ENCODE data around the gene PSMD5. TPM values are rescaled to one million over a fixed set of nuclear protein-coding genes. Genes with fewer than 3 reads are reported as not detected.

The PSMD5 gene
- total RNA-seq, 1 experiment from 2014 or later: 20.4 TPM

DNA sequence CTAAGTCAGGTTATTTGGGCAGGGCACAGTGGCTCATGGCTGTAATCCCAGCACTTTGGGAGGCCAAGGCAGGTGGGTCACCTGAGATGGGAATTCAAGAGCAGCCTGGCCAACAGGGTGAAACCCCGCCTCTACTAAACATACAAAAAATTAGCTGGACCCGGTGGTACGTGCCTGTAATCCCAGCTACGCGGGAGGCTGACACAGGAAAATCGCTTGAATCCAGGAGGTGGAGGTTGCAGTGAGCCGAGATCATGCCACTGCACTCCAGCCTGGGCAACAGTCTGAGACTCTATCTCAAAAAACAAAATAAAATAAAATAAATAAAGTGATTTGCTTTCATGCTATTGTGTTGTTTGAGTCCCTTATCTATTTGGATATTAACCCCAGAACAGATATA lies 41.3 kb downstream of the PSMD5 start:
- no peaks in the 10 kb centered on the region for H3K27me3 ChIP-seq
- H3K9me3 ChIP-seq: peaks cover 5% of the 10 kb centered on the region; the same call in 1 of the 2 replicates
- no peak for DNase-seq
- H3K4me3 ChIP-seq: no peak overlapping the region
- no peaks in the 10 kb centered on the region for H3K36me3 ChIP-seq

DNA sequence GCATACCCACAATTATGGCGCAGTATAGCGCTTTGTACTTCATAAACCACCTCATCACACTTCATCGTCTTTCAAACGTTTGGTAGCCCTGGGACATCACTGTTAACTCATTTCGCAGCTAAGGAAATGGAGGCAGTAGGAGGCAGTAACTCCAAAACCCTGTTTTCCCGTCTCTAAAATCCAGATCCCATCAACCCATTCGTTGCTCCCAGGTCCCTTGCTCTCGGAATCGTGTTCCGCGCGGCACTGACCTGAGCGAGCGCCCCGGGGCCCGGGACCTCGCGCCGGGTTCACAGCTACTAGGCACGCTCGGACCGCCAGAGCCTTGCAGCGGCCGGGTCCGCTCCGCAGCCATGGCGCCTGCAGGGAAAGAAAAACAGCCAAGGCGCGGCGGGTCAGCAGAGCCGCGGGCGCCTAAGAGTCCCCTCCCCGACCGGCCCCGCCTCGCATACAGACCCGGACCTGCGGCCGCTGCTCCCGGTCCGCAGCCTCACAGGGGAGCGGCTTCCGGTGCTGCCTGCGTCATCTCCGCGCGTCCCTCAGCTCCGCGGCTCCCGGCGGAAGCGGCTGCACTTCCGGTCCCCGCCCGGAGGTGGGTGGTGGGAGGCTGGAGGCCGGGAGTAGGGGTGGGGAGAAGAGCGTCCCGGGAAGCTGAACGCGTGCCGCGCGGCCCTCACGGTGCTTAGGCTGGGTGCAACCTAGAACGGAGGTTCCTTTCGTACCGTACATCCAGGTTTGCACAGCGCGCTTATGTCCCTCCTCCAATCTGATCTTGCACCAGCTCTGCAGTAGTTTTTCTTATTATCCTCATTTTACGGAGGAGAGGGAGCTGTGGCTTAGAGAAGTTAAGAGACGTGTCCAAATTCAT lies 49.6 kb downstream of the PSMD5 start, which contains the start of gene FBXW2:
Gene FBXW2 (minus strand): TSS at position 519 of the 868 bp plus-strand sequence. CDS start 5,158 bp downstream, outside the sequence.
- H3K36me3 ChIP-seq: peaks cover 26% of the 10 kb centered on the region
- no peaks in the 10 kb centered on the region for H3K27me3 ChIP-seq
- no peaks in the 10 kb centered on the region for H3K9me3 ChIP-seq
- peak within 1 kb of the TSS; percentile 98 for H3K4me3 ChIP-seq
- DNase-seq: peak; percentile 96

DNA sequence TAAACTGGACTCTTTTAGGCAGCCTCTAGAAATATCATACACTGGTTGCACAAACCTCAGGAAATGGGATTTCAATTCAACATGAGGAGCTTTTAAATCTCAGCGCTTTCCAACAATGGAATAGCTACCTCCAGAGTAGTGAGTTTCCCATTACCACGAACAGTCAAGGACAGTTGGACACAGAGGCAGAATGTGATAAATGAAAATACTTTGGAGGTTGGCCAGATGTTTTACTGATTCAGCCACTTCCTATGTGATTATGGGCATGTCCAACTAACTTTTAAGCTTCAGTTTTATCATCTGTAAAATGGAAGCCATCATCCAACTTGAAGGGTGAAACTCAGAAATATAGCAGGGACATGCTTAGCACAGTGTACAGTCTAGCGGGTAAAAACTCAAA lies 51.6 kb downstream of the PSMD5 start:
- peaks cover 42% of the 10 kb centered on the region for H3K36me3 ChIP-seq
- no peaks in the 10 kb centered on the region for H3K27me3 ChIP-seq
- H3K9me3 ChIP-seq: no peaks in the 10 kb centered on the region
- no peak for DNase-seq
- no peak overlapping the region for H3K4me3 ChIP-seq

DNA sequence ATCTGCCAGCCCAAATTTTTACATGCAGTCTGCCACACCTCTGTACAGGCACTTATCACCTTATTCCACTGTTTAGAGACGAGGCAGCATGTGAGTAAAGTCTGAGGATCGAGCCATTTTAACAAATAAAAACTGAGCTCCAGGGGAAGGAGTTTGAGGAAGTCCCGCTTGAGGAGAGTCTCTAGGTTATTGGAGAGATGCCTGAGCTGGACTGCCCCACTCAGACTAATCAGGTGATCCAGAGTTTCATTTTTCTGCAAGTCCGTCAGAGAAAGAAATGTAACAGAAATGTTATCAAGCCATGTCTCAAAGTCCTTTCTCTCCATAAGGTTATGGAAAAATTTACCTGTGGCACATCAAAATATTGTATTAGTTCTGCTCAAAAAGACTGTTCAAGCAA lies 54.8 kb downstream of the PSMD5 start:
- Histone ChIP-seq H3K9me3 (no peaks in the 10 kb centered on the region), H3K36me3 (peaks cover 56% of the 10 kb centered on the region), H3K4me3 (no peak overlapping the region), H3K27me3 (no peaks in the 10 kb centered on the region)
- no peak for DNase-seq

- Histone ChIP-seq H3K27me3 (no peaks in the 10 kb centered on the region), H3K36me3 (peaks cover 53% of the 10 kb centered on the region), H3K9me3 (no peaks in the 10 kb centered on the region), H3K4me3 (no peak overlapping the region)
- no peak for DNase-seq
These were observed 59.1 kb downstream of the PSMD5 start for GRCh38 chr9:120783602-120784047.

GRCh38 chr9:120781236-120781635 lies 61.5 kb downstream of the PSMD5 start:
- no peak for DNase-seq
- H3K36me3 ChIP-seq: peaks cover 55% of the 10 kb centered on the region
- no peaks in the 10 kb centered on the region for H3K27me3 ChIP-seq
- H3K4me3 ChIP-seq: no peak overlapping the region
- H3K9me3 ChIP-seq: no peaks in the 10 kb centered on the region

DNA sequence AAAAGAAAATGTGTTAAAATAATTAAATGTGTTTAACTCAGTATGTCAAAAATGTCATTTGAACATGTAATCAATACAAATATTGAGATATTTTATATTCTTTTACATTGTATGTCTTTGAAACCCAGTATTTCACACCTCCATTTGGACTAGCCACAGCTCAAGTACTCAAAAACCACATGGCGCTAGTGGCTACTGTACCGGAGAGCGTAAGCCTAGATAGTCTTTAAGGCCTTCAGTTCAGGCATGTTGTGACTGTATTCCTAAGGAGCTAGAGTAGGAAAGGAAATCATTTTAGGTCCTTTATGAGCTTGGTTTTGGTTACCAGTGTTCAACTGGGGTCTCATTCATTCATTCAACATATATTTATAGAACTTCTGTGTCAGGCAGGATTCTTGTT lies 62.4 kb downstream of the PSMD5 start:
- H3K4me3 ChIP-seq: no peak overlapping the region

GRCh38 chr9:120779227-120779626 lies 63.5 kb downstream of the PSMD5 start:
- Histone ChIP-seq H3K9me3 (no peaks in the 10 kb centered on the region), H3K4me3 (no peak overlapping the region), H3K27me3 (no peaks in the 10 kb centered on the region), H3K36me3 (peaks cover 65% of the 10 kb centered on the region)
- DNase-seq: no peak

More for the DNA sequence above, 62.4 kb downstream of the PSMD5 start:
- no peak for DNase-seq
- peaks cover 58% of the 10 kb centered on the region for H3K36me3 ChIP-seq
- H3K9me3 ChIP-seq: no peaks in the 10 kb centered on the region
- no peaks in the 10 kb centered on the region for H3K27me3 ChIP-seq

- DNase-seq: no peak
- H3K27me3 ChIP-seq: no peaks in the 10 kb centered on the region
- H3K9me3 ChIP-seq: no peaks in the 10 kb centered on the region
- peaks cover 62% of the 10 kb centered on the region for H3K36me3 ChIP-seq
- no peak overlapping the region for H3K4me3 ChIP-seq
These were observed 64.0 kb downstream of the PSMD5 start for GRCh38 chr9:120778758-120779157.

- Histone ChIP-seq H3K27me3 (no peaks in the 10 kb centered on the region), H3K9me3 (no peaks in the 10 kb centered on the region), H3K36me3 (peaks cover 59% of the 10 kb centered on the region), H3K4me3 (no peak overlapping the region)
- no peak for DNase-seq
These were observed 65.5 kb downstream of the PSMD5 start for GRCh38 chr9:120777229-120777628.

DNA sequence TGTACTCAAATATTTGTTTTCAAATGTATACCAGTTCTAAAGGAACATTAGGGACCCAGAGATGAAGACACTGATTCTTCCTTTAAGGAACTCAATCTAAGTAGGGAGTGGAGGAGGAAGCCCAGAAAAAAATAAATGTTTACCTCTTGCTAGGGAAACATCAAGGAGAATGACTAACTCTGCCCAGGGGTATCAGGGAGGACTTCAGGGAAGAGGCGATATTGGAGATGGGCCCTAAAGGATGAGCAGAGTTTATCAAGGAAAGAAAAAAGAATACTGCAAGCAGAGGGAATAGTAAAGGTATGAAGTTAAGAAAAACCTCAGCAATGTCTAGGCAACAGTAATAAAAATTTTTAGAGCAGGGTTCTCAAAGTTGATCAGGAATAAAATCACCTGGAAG lies 65.9 kb downstream of the PSMD5 start:
- DNase-seq: no peak
- Histone ChIP-seq H3K27me3 (no peaks in the 10 kb centered on the region), H3K36me3 (peaks cover 59% of the 10 kb centered on the region), H3K9me3 (no peaks in the 10 kb centered on the region), H3K4me3 (no peak overlapping the region)

GRCh38 chr9:120775859-120776258 lies 66.9 kb downstream of the PSMD5 start:
- H3K9me3 ChIP-seq: no peaks in the 10 kb centered on the region
- no peak for DNase-seq
- no peak overlapping the region for H3K4me3 ChIP-seq
- H3K27me3 ChIP-seq: no peaks in the 10 kb centered on the region
- H3K36me3 ChIP-seq: peaks cover 62% of the 10 kb centered on the region

- DNase-seq: no peak
- Histone ChIP-seq H3K36me3 (peaks cover 66% of the 10 kb centered on the region), H3K27me3 (no peaks in the 10 kb centered on the region), H3K9me3 (no peaks in the 10 kb centered on the region), H3K4me3 (no peak overlapping the region)
These were observed 68.0 kb downstream of the PSMD5 start for GRCh38 chr9:120774719-120775118.

DNA sequence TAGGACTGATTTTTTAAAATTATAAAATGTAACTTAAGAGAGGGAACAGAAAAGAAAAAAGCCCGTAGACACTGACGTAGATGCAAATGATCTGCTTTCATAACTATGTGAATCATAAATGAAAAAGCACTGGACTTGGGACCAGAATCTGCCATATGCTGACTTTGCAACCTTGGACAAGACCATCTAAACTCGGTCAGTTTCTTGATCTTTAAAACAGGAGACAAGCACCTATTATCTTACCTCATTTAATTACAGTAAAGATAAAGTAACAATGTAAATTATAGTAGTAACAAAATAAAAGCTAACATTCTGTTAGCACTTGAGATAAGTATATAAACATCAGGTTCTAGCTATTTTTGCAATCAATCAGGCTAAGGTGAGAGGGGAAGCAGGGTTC lies 69.5 kb downstream of the PSMD5 start:
- H3K4me3 ChIP-seq: no peak overlapping the region
- H3K36me3 ChIP-seq: peaks cover 68% of the 10 kb centered on the region
- no peak for DNase-seq
- H3K9me3 ChIP-seq: no peaks in the 10 kb centered on the region
- H3K27me3 ChIP-seq: no peaks in the 10 kb centered on the region

- no peaks in the 10 kb centered on the region for H3K9me3 ChIP-seq
- H3K36me3 ChIP-seq: peaks cover 61% of the 10 kb centered on the region
- no peak overlapping the region for H3K4me3 ChIP-seq
- no peaks in the 10 kb centered on the region for H3K27me3 ChIP-seq
- no peak for DNase-seq
These were observed 71.8 kb downstream of the PSMD5 start for GRCh38 chr9:120770931-120771330.

DNA sequence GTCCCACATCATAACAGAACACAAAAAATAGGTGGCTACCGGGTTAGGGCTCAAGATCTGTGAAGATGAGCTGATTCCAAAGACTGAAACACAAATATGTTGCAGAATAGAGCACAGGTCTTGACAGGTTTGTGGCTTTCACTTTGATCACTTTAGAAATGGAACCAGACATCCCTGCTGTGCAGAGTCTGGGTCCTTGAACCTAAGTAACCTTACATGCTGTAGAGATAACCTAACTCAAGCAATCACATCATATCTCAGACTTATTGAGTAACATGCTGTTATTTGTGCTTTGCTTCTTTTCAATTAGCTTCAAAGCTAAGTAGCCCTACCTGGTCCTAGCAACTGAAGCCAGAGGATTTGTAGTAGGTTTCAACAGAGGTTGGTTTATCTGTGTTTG lies 73.8 kb downstream of the PSMD5 start:
- H3K9me3 ChIP-seq: no peaks in the 10 kb centered on the region
- no peak for DNase-seq
- H3K27me3 ChIP-seq: no peaks in the 10 kb centered on the region
- H3K36me3 ChIP-seq: peaks cover 61% of the 10 kb centered on the region
- H3K4me3 ChIP-seq: no peak overlapping the region

GRCh38 chr9:120768247-120768646 lies 74.5 kb downstream of the PSMD5 start:
- H3K27me3 ChIP-seq: no peaks in the 10 kb centered on the region
- no peaks in the 10 kb centered on the region for H3K9me3 ChIP-seq
- H3K4me3 ChIP-seq: no peak overlapping the region
- DNase-seq: no peak
- H3K36me3 ChIP-seq: peaks cover 64% of the 10 kb centered on the region

DNA sequence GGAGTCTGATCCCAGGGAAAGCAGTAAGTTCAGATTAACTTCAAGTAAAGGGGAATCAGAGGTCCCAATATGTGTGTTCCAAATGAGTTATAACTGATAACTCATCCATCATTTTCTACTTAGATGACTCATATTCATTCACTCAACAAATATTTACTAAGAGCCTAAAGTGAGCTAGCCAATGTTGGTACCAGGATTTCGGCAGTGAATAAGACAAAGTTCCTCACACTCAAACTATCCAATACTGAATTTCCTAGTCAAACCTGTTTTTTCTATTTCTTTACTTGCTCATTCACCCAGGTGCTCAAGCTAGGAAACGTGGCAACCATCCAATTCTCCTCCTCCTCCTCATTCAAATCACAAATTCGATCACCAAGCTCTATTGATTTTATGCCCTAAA lies 75.3 kb downstream of the PSMD5 start:
- Histone ChIP-seq H3K27me3 (no peaks in the 10 kb centered on the region), H3K36me3 (peaks cover 67% of the 10 kb centered on the region), H3K4me3 (no peak overlapping the region), H3K9me3 (no peaks in the 10 kb centered on the region)
- DNase-seq: no peak

Measured in MG63 (cell line).